ENCODE measurements around the gene SOCS6.
"Not testable (repeated sequence)": the region's sequence is repeated elsewhere in the genome, so short reads cannot be mapped to it uniquely, and the experiment has no call there.

Gene SOCS6

DNA sequence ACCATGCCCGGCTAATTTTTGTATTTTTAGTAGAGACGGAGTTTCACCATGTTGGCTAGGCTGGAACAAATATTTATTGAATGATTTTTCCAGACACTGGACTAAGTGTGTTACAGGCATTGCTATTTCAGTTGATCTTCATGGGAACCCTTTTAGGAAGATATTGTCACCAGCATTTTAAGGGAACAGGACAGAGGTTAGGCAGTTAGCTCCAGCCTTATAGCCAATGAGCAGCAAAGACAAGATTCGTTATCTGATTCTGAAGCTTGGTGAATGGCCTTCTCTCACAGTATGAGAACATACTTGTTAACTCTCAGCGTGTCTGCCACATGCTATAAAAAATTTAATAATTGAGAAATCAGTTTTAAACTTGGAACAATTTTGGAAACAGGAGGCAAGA, 73.4 kb downstream of the SOCS6 start:
- DNase-seq (ENCODE audit: low read depth): no peak

GRCh38 chr18:70363861-70364260, 75.0 kb downstream of the SOCS6 start:
- no peak for DNase-seq (ENCODE audit: low read depth)

GRCh38 chr18:70365361-70365760, 76.5 kb downstream of the SOCS6 start:
- DNase-seq (ENCODE audit: low read depth): no peak

DNA sequence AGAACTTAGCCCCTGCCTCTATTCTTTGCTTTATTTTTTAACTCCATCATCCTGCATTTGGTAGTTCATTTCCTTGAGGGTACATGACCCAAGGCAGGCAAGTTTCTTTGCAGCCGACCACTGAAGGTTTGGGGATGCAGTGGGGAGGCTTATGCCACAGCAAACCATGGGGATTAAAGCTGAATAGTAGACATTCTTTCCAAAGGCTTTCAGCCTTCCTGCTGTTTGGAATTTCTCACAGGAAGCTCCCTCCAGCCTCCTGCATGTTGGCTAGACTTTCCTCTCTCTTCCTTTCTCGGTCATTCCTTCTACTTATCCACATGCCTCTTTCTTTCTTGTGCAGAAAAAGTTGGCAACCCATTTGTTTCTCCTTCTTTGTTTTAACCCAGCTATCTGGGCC, 77.3 kb downstream of the SOCS6 start:
- DNase-seq (ENCODE audit: low read depth): no peak

DNA sequence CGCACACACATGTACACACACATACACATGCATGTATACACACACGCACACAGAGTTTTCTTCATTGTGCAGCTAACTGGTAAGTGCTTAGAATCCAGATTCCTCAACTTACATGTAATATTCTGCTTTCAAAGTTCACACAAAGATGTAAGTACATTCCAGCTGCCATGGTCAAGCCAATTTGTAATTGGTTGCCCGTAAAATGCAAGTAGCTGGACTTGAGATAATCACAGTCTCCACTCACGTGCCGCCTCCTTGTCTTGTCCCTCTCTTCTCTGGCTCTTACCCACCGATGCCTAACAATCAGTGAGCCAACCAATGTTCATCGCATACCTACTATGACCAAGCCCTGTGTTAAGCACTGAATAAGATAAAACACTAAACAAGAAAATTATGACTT, 77.8 kb downstream of the SOCS6 start:
- no peak for DNase-seq (ENCODE audit: low read depth)

DNA sequence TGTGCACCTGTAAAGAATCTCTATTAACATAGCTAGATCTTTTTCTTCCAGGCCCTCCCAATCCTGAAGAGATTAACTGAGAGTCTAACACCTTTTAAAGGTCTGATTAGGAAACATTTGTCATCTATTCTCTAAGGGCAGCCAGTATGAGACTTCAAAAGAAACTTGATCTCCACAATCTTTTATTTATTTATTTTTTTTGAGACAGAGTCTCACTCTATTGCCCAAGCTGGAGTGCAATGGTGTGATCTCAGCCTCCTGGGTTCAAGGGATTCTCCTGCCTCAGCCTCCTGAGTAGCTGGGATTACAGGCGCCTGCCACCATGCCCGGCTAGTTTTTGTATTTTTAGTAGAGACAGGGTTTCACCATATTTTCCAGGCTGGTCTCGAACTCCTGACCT, 78.5 kb downstream of the SOCS6 start:
- not testable (repeated sequence) for DNase-seq (ENCODE audit: low read depth)

DNA sequence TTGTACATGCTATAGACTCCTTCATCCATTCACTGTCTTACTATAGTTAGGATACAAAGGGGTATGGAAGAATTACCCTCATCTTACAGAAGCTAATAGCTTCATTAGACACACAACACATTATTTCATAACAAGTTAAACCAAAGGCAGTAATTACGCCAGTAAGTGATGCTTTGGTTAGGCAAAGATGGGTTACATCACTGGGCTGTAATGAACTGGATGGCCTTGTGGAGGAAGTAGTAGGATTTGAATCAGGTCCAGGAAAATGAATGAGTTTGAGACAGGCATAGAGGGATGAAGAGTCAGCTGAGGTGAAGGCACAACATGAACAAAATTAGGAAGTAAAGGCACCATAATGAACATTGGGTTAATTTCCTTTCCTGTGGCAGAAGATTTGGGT, 80.1 kb downstream of the SOCS6 start:
- no peak for DNase-seq (ENCODE audit: low read depth)

- no peak for DNase-seq (ENCODE audit: low read depth)
These were observed 82.2 kb downstream of the SOCS6 start for GRCh38 chr18:70370762-70371733.

DNA sequence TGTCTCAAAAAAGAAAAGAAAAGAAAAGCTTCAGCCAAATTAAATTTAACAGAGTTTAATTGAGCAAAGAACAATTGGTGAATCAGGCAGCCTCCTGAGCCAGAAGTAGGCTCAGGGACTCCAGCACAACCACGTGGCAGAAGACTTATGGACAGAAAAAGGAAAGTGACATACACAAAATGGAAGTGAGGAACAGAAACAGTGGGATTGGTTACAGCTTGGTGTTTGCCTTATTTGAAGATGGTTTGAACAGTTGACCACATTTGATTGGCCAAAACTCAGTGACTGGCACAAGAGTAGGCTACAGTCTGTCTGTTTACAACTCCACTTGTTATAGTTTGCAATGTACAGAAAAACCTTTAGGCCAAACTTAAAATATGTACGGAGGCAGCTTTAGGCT, 83.1 kb downstream of the SOCS6 start:
- no peak for DNase-seq (ENCODE audit: low read depth)

- no peak for DNase-seq (ENCODE audit: low read depth)
These were observed 83.7 kb downstream of the SOCS6 start for GRCh38 chr18:70372450-70373041.

DNA sequence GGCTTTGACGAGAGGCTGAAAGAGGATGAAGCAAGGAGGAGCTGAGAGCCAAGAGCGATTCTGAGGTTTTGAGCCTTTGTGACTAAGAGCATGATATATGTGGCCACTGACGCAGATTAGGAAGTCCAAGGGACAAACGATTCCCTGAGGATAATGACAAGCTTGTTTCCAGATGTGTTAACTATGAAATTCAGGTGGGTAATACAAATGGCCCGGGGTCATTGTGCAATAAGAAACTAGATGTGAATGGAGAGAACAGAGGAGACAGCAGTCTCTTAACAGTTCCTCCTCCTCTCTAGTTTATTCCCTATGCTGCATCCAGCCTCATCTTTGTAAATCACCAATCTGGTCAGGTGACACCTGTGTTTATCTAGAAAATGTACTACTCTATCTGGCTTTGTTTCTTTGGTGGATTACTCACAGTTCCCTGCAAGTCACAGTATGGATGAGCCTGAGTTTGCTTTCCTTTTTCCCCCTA, 84.2 kb downstream of the SOCS6 start:
- no peak for DNase-seq (ENCODE audit: low read depth)

- DNase-seq (ENCODE audit: low read depth): no peak
These were observed 85.3 kb downstream of the SOCS6 start for GRCh38 chr18:70374154-70374553.

DNA sequence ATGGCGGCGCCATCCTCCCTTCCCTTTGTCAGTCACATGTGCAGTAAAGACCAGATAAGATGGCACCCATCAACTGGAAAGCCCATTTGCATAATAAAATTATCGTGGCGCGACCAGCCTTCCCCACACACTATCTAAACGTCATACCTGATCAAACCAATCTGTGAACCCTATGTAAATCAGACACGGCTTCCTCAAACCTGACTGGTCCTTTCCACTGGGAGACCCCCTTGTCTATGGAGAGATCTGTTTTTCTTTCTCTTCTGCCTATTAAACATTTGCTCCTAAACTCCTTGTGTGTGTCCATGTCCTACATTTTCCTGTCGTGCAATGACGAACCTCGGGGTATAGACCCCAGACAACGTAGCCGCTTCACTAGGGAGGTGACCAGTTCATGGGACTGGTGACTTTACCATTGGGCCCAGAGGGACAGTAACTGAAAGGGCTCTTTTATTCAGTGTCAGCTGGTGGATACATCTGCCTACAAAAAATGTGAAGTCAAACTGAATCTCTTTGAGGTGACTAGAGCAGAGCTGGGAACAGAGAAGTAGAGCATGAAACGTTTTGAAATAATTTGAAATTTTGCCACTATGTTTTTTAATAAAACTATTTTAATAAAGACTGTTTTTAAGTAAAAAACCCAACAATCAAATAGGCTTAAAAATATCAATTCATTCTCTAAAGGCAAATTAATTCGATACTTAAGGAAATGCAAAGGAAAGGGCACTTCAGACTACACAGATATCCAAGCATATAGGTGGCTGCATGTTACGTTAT, 87.5 kb downstream of the SOCS6 start:
- DNase-seq (ENCODE audit: low read depth): no peak

DNA sequence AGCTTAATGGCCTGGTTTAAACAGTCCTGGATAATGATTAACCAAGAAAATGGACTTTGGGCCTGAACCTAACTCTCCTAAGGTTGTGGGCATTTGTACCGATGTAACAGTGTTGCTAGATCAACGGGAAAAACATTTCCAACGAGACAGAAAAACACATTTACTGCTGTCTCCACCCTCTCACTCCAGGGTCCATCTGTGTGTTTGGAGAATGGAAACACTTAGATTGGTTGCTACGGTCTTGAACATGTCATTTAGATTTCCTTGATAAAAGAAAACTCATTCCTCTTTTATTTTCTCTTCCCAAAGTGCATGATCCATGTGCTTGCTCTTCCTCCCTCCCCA, 88.0 kb downstream of the SOCS6 start:
- DNase-seq (ENCODE audit: low read depth): no peak

- DNase-seq (ENCODE audit: low read depth): no peak
These were observed 88.5 kb downstream of the SOCS6 start for GRCh38 chr18:70377317-70377799.

DNA sequence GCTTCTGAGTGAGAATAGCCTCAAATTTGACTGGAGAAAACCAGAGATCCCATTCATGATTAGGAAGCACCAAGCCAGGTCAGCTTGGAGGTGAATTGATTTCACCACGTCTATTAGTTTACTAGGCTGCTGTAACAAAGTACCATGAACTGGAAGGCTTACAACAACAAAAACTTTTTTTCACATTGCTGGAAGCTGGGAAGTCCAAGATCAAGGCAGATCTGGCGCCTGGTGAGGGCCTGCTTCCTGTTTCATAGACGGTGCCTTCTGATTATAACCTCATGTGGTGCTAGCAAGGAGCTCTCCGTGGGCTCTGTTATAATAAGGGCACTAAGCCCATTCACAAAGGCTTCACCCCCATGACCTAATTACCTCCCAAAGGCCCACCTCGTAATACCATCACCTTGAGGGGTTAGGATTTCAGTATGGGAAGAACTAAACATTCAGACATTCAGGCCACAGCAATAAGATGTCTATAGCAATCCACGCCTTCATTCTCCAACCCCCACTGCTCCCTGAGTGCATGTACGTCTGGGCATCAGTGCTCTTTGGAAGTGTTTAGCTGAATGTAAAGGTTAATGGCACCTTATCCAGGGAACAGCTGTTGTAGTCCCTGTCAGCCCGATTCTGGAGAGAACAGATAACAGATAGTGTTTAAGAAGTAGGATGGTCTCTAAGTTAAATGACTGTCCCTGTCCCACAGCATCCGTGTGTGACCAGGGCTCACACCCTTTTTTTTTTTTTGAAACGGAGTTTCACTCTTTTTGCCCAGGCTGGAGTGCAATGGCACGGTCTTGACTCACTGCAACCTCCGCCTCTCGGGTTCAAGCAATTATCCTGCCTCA, 89.2 kb downstream of the SOCS6 start:
- no peak for DNase-seq (ENCODE audit: low read depth)
